Right ventricle myocardium superior (tissue), 1 donor: Measurements from ENCODE around the gene POM121. TPM values are rescaled to one million over a fixed set of nuclear protein-coding genes. Genes with fewer than 3 reads are reported as not detected.
"Not testable (repeated sequence)": the region's sequence is repeated elsewhere in the genome, so short reads cannot be mapped to it uniquely, and the experiment has no call there.

ENCODE experiments used
- ATAC-seq: fragments of 200-7000 bp; cut with Tn5 transposase; one replicate; pipeline ENCODE4 v1.9.1; 2020; ENCODE audit warnings: mild to moderate bottlenecking; ENCODE audit not compliant: poor library complexity
- DNase-seq: peaks from one replicate; pipeline ENCODE4 v3.0.0-alpha.2; 2020
- intact Hi-C: fragments of 100-400 bp; cut with DNase I; formaldehyde crosslinking; loops from one replicate; pipeline ENCODE4 v1.11.2; 2022
- total RNA-seq: library from RNA; stranded (reverse); fragmentation: NEBNext Ultra II Directional; extraction: Animal tissue kit (Norgen Biotek cat#: 25700); gene quantifications from one replicate; pipeline ENCODE4 v1.2.1, GENCODE V29; 2021
- donor health status: DM: no; HTN: yes; CAD: no; lungs with severe emphysema.

POM121 gene
- total RNA-seq, 1 donor from 2014 or later: 14.4 TPM

GRCh38 chr7:72975656-72976286 is 50.9 kb downstream of the POM121 start:
- DNase-seq, intact Hi-C loops: not testable (repeated sequence)
- ATAC-seq: peak; percentile 6

GRCh38 chr7:72976434-72976833 is 51.5 kb downstream of the POM121 start:
- intact Hi-C loops, DNase-seq, ATAC-seq: not testable (repeated sequence)

DNA sequence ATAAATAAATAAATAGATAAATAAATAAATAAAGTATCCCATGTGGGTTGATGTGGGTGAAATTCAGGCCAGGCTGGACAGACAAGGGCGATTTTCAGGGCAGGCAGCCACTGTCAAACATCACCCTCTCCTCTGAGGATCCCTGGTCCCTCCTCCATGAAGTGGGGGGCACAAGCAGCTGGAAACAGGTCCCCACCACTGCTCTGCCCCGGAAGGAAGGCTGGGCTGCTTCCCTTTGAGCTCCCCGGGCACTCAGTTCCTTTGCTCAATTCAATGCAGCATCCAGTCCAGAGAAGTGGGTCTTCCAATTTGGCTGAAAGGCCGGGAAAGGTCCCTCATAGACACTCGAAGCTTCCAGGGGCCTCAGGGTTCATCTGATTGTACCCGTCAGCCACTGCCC is 55.5 kb downstream of the POM121 start:
- not testable (repeated sequence) for DNase-seq, ATAC-seq

GRCh38 chr7:72982084-72982483 is 57.2 kb downstream of the POM121 start:
- ATAC-seq, intact Hi-C loops, DNase-seq: not testable (repeated sequence)

More for the DNA sequence above, 55.5 kb downstream of the POM121 start:
- intact Hi-C loops: not testable (repeated sequence)

DNA sequence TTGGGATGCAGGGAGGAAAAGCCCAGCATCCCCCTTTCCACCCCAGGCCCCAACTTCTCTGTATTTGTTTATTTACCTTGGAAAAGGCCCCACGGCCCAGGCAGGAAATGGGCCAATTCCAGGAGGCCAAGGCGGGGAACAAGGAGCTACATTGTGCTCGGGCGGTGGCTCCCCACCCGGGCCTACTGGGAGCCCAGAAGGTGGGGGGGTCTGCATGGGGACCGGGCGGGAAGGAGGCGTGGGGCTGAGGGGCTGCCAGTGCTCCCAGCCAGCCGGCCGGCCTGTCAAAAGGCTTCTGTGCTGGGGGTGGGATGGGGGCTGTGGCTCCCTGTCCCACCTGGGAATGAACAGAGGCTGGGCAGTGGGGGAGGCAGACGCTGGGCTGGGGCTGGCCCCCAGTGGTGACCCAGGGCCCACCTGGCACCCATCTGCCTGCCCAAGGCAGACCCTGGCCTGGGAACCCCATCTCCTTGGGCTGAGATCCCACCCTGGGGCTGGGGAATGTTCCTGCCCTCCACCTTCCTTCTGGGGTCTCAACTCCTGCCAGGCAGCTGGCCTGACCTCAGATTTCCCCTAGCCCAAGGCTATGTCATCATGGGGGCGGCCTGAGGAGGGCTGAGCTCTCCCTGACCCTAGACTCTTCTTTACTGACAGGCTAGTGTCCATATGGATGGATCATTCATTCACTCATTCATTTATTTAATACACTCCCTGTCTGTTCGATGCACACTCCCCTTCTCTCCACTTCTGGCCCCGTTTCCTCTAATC is 65.4 kb downstream of the POM121 start:
- peak; percentile 89 for ATAC-seq
- DNase-seq: peak; percentile 58

GRCh38 chr7:72995484-72995883 is 70.6 kb downstream of the POM121 start:
- not testable (repeated sequence) for ATAC-seq, DNase-seq

More for the DNA sequence above, 65.4 kb downstream of the POM121 start:
- intact Hi-C loops: not testable (repeated sequence)

GRCh38 chr7:72997447-72997846 is 72.6 kb downstream of the POM121 start:
- peak; percentile 56 for ATAC-seq
- DNase-seq: not testable (repeated sequence)

More at GRCh38 chr7:72995484-72995883, 70.6 kb downstream of the POM121 start:
- intact Hi-C loops: not testable (repeated sequence)

DNA sequence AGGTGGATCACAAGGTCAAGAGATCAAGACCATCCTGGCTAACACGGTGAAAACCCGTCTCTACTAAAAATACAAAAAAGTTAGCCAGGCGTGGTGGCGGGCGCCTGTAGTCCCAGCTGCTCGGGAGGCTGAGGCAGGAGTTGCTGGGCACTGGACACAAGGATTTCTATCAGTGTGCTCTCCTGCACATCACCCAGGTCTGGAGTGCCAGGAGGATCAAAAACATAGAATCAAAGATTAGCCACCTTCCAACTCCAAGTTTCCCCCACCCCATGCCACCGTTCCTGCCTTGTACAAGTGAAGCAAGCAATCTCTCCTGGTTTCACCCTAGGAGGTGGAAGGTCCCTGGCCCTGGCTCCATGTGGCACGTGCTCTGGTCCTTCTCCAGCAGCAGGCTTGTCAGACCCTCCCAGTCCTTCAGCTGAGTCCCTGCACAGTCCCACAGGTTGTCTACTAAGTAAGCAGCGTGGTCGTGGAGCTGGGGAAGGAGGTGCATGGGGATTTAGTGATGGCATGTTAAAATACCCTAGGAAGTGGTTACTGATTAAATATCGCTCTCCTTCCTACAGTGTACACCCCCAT is 73.1 kb downstream of the POM121 start:
- ATAC-seq, DNase-seq, intact Hi-C loops: not testable (repeated sequence)

More at GRCh38 chr7:72997447-72997846, 72.6 kb downstream of the POM121 start:
- intact Hi-C loops: not testable (repeated sequence)

Other genes starting within 250 kb of the POM121 start
- gene TYW1B, start 96.9 kb upstream of the POM121 start, total RNA-seq: 3.1 TPM
- 0.78 TPM for gene TRIM74, start 44.4 kb downstream of the POM121 start, total RNA-seq
- gene SPDYE8, start 104.7 kb downstream of the POM121 start, total RNA-seq: not detected
- not detected for gene SPDYE11, start 132.8 kb downstream of the POM121 start, total RNA-seq
- not detected for gene SPDYE9, start 160.9 kb downstream of the POM121 start, total RNA-seq